Measurements from ENCODE around the gene HOXA10. TPM values are rescaled to one million over a fixed set of nuclear protein-coding genes. Genes with fewer than 3 reads are reported as not detected.

Gene HOXA10
- total RNA-seq: 11.5 and 27.3 TPM in 2 replicates

GRCh38 chr7:27173956-27174873, at the start of gene HOXA10:
HOXA10 (minus strand) TSS chr7:27174320; CDS start chr7:27174306, 14 bp downstream.
- DNase-seq (ENCODE audit: low read depth): peak; percentile 53

GRCh38 chr7:27221201-27221797, 47.2 kb upstream of the HOXA10 start:
- DNase-seq (ENCODE audit: low read depth): no peak

- no peak for DNase-seq (ENCODE audit: low read depth)
These were observed 46.4 kb upstream of the HOXA10 start for GRCh38 chr7:27220440-27220955.

GRCh38 chr7:27219821-27220220, 45.7 kb upstream of the HOXA10 start:
- DNase-seq (ENCODE audit: low read depth): no peak

GRCh38 chr7:27217951-27218350, 43.8 kb upstream of the HOXA10 start:
- DNase-seq (ENCODE audit: low read depth): no peak

- DNase-seq (ENCODE audit: low read depth): no peak
These were observed 41.2 kb upstream of the HOXA10 start for GRCh38 chr7:27215356-27215755.

DNA sequence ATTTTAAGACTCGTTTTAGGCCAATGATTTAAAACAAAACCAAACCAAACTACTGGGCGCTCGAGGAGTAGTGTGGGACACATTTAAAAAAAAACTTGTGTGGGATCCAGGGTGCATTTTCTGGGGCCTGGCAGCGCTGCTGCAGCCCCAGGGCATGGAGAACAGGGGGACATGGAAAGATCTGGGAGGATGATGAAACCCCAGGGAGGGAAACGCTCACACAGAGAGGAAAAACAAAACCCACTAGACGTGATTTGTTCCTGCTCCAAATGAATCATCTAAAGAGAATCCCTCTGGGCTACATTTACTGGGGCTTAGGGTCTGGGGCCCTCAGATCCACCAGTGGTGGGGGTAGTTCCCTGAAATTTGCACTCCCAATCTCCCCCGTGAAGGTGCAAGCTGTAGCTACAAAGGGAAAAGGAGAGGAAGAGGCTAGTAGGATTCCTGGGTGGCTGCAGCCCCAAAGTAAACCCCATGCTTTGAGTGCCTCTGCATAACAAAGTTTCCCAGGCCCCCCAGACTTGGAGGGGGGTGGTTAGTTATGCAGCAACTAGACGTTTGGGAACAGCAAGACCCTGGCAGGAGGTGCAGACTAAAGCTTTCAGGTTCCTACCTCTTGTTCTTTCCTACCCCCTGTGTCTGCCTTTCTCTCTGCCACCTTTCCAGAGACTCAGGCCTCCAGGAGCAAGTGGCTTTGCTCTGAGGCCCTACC, 40.3 kb upstream of the HOXA10 start:
- DNase-seq (ENCODE audit: low read depth): no peak

- DNase-seq (ENCODE audit: low read depth): no peak
These were observed 39.5 kb upstream of the HOXA10 start for GRCh38 chr7:27213433-27214238.

GRCh38 chr7:27212497-27213432, 38.6 kb upstream of the HOXA10 start:
- DNase-seq (ENCODE audit: low read depth): no peak

- DNase-seq (ENCODE audit: low read depth): no peak
These were observed 37.7 kb upstream of the HOXA10 start for GRCh38 chr7:27211764-27212204.

DNA sequence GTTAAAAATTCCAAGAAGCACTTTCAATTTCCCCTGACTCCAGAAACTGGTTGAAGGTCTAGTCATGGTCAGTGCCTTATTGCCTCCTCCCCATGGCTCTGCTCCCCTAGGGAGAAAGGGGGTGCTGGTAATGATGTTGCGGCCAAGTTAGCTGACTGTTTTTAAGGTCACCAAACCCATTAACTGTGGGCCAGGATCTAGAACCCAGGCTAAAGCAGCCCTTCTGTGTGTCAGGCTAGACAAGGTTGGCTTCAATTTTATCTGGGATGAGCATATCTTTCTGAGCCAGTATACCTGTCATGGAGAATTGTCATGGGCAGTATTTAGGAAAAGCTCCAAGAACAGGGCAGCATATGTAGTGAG, 36.9 kb upstream of the HOXA10 start:
- DNase-seq (ENCODE audit: low read depth): no peak

- no peak for DNase-seq (ENCODE audit: low read depth)
These were observed 36.4 kb upstream of the HOXA10 start for GRCh38 chr7:27210441-27211083.

- DNase-seq (ENCODE audit: low read depth): no peak
These were observed 35.9 kb upstream of the HOXA10 start for GRCh38 chr7:27209933-27210440.

DNA sequence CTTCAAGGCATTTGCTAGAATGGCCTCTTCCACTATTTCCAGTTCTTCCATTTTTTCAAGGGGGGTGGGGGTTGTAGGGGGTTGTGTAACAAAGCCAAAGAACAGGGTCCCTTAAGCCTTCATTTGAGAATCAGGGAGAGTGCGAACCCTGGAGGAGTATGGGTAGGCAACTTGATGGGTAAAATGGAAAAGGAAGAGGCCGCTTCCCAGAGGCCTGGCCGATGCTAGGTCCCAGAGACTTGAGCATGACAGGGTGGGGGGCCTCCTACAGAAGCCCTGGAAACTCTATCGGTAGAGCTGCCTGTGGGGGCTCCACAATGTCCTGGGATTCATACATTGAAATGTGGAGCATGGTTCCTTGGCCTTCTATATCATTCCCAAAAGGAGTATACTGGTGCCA, 34.9 kb upstream of the HOXA10 start:
- DNase-seq (ENCODE audit: low read depth): no peak

GRCh38 chr7:27207348-27207985, 33.3 kb upstream of the HOXA10 start:
- no peak for DNase-seq (ENCODE audit: low read depth)

DNA sequence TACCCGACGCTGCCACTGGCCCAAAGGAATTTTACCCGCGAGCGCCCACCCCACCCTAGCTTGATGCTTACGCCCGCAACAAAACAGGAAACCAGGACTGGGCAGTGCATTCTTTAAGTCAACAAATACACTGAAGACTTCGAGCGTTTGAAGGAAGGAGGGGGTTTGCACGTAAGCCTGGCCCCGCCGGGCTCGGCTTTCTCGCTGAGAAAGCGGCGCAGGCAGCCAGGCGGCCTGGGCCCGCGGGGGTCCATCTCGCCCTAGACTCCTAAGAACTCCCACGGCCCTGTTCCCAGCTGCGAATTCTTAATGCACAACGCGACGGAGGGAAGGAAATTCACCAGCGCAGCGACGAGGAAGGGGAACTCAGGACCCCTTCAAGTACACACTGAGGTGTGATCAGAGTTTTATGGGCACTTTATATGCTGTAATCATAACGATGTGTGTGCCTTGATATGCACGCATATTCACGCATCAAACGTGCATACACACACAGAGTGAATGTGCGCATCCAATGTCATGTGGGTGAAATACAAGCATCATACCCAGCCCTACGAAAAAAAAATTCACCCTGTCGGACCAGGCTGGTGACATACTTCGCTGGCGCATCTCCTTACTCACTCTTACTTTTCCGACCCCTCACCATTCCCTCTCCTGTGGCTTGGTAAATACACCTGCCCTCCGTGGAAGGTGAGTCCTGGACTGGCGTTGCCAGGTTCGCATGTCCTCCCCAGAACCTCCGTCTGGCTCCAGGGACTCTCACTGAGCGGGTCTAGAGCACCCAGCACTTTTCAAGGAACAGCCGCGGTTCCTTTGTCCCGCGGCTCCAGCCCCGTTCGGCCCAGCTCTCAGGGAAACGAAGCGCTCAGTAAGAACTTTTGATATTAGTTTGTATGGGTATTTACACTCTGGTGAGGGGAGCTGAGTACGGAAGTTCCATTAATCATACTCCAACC, 31.5 kb upstream of the HOXA10 start:
- no peak for DNase-seq (ENCODE audit: low read depth)

- no peak for DNase-seq (ENCODE audit: low read depth)
These were observed 30.8 kb upstream of the HOXA10 start for GRCh38 chr7:27204851-27205322.

Data from renal cortical epithelial cell (primary cell).